ENCODE data around the gene PTGFRN. TPM values are rescaled to one million over a fixed set of nuclear protein-coding genes. Genes with fewer than 3 reads are reported as not detected.

Gene PTGFRN
- total RNA-seq, 1 donor from 2014 or later: 112 TPM

DNA sequence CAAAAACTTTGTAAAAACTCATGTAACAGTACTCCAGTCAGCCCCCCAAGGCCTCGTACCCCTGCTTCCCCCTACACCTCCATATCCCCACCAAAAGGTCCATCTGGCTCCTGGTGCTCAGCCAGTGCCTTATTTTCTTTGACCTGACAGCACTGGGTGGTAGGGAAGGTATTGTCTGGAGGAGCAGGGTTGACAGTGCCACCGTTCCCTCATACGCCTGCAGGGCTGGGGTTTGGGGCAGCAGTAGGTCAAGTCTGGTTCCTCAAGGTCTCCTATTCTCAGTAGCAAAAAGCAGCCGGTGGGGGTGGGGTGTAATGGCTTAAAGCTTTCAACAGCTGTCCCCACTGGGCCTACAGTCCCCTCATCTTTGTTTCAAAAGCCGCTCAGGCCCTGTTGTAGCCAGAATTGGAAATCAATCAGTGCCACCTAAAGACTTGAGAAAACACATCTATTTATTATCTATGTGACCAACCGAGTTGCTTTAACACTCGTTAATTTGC is 125.1 kb downstream of the PTGFRN start:
- DNase-seq: no peak

DNA sequence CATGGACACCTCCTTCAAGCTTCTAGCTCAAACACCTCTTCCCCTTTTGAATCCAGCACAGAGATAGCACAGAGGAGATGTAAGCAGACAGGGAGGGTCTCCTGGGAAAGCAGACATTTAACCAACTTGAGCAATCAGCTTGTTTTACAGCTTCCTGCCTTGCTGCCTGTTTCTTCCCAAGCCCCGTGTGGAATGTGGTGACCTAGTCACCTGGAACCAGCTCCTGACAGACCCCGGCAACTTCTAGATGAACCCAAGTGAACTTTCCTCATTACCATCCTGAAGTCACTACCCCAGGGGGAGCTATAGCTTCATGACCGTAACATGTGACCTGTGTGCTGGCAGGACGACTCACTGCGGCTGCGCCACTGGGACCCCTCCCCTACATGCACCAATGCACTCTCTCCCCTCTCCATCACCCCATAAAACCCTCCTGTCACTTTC is 126.3 kb downstream of the PTGFRN start:
- DNase-seq: no peak

DNA sequence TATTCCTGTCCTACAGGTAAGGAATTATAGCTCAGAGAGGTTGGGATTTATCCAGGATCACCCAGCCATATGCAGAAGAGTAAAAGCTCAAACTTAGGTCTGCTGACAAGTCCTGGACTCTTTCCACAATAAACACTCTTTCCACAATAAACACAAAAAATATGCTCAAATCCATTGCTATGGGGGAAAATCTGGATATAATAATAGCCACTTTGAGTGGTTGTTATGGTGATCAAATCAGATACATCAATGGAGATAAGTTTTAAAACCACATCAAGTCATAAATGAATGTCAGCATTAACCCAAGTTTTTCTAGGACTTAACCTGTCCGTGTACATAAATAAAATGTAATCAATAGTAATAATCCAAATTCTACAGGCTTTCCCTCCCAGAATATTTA is 128.1 kb downstream of the PTGFRN start:
- DNase-seq: no peak

DNA sequence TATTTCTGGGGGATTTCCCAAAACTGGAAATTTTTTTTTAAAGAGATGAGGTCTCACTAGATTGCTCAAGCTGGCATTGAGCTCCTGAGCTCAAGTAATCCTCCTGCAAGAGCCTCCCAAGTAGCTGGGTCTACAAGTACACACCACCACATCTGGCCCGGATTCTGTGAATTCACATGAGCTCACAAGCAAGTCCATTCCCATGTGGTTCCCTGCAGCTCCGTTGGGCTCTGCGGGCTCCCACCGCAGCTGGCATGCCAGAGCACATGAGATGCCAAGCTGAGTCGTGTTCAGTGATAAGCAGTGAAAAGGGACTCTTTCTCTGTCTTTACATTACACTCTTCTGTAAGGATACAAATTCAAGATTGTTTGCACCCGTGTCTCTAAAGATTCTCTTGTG is 128.5 kb downstream of the PTGFRN start:
- no peak for DNase-seq

Small RNAs within 50 kb of the gene (small RNA-seq; reads per million reads assigned to genes)
- gene RNA5SP55 (ENCODE audit: low replicate concordance): not detected

Other genes starting within 250 kb of the PTGFRN start
- 46.5 TPM for gene IGSF3, start 242.2 kb upstream of the PTGFRN start, total RNA-seq
- gene CD2, start 155.5 kb upstream of the PTGFRN start, total RNA-seq: 1.6 TPM
- gene CD101, start 91.8 kb downstream of the PTGFRN start, total RNA-seq: 3.0 TPM
- 12.3 TPM for gene TTF2, start 150.4 kb downstream of the PTGFRN start, total RNA-seq
- gene TRIM45, start 211.8 kb downstream of the PTGFRN start, total RNA-seq: 11.6 TPM

All from tongue (tissue), 3 donors.